PC-3 (cell line): ENCODE measurements around the gene FAM221B. TPM values are rescaled to one million over a fixed set of nuclear protein-coding genes. Genes with fewer than 3 reads are reported as not detected.

Experiments used
- ATAC-seq: fragments of 200-7000 bp; cut with Tn5 transposase; 2 replicates; pipeline ENCODE4 v1.9.1; 2020; ENCODE audit warnings: mild to moderate bottlenecking, moderate library complexity
- BruUV-seq: library from RNA; stranded (reverse); fragments of 400-500 nt; replicated peaks from 2 replicates; lab custom pipeline; 2021; lab: Mats Ljungman, UMichigan
- CTCF ChIA-PET: fragments of 300-600 bp; sonication (Branson Sonifier 250); formaldehyde crosslinking; loops from one replicate; lab custom pipeline; 2022; ENCODE audit warnings: antibody characterized with exemption; lab: Charles Lee
- POLR2A ChIA-PET: fragments of 300-600 bp; sonication (Branson Sonifier 250); formaldehyde crosslinking; loops from one replicate; lab custom pipeline; 2022; ENCODE audit warnings: antibody characterized with exemption; ENCODE audit not compliant: unreplicated experiment; lab: Charles Lee
- DNase-seq: peaks from one replicate; pipeline ENCODE4 v3.0.0-alpha.2; 2015
- H2AFZ ChIP-seq: fragments of 300-600 bp; sonication (generic); 2 replicates; pipeline ENCODE4 v1.6.0; 2016; ENCODE audit warnings: antibody characterized with exemption, low read length
- H3F3A ChIP-seq: fragments of 300-600 bp; sonication (generic); one replicate; pipeline ENCODE4 v1.6.0; 2017; ENCODE audit warnings: antibody characterized with exemption, low read length, control low read depth, mild to moderate bottlenecking; ENCODE audit not compliant: unreplicated experiment
- H3K27ac ChIP-seq: fragments of 300-600 bp; sonication (generic); 2 replicates; pipeline ENCODE4 v1.5.1; 2016; ENCODE audit warnings: mild to moderate bottlenecking, low read length
- H3K27me3 ChIP-seq: fragments of 300-600 bp; sonication (generic); 2 replicates; pipeline ENCODE4 v1.6.1; 2016; ENCODE audit warnings: low read length, mixed read lengths
- H3K36me3 ChIP-seq: fragments of 300-600 bp; sonication (generic); 2 replicates; pipeline ENCODE4 v1.6.1; 2016; ENCODE audit warnings: low read depth, mixed run types, low read length, mixed read lengths
- H3K4me1 ChIP-seq: fragments of 300-600 bp; sonication (generic); 2 replicates; pipeline ENCODE4 v1.5.1; 2016; ENCODE audit warnings: low read length; ENCODE audit not compliant: insufficient read depth
- H3K4me2 ChIP-seq: fragments of 300-600 bp; sonication (generic); 2 replicates; pipeline ENCODE4 v1.6.0; 2016; ENCODE audit warnings: low read length
- H3K4me3 ChIP-seq: fragments of 300-600 bp; sonication (generic); 2 replicates; pipeline ENCODE4 v1.5.1; 2016; ENCODE audit warnings: mild to moderate bottlenecking, low read length, mixed read lengths
- H3K79me2 ChIP-seq: fragments of 300-600 bp; sonication (generic); 2 replicates; pipeline ENCODE4 v1.6.1; 2017; ENCODE audit warnings: low read length, mixed read lengths
- H3K9ac ChIP-seq: fragments of 300-600 bp; sonication (generic); 2 replicates; pipeline ENCODE4 v1.6.0; 2016; ENCODE audit warnings: mild to moderate bottlenecking, low read length
- H3K9me2 ChIP-seq: fragments of 300-600 bp; sonication (generic); replicated peaks from 2 replicates; pipeline ENCODE4 v1.6.1; 2016; ENCODE audit warnings: mixed run types, low read length, mixed read lengths
- H3K9me3 ChIP-seq: fragments of 300-600 bp; sonication (generic); 2 replicates; pipeline ENCODE4 v1.6.1; 2016; ENCODE audit warnings: low read length, mixed read lengths
- H4K20me1 ChIP-seq: fragments of 300-600 bp; sonication (generic); 2 replicates; pipeline ENCODE4 v1.6.1; 2016; ENCODE audit warnings: low read length, mixed read lengths
- EZH2 ChIP-seq: fragments of 300-600 bp; sonication (generic); IDR thresholded peaks from one replicate; pipeline ENCODE4 v1.6.1; 2017; ENCODE audit warnings: antibody characterized with exemption, mild to moderate bottlenecking, low read length; ENCODE audit not compliant: unreplicated experiment
- EZH2phosphoT487 ChIP-seq: fragments of 300-600 bp; sonication (generic); IDR thresholded peaks from 2 replicates; pipeline ENCODE4 v1.6.1; 2018; ENCODE audit warnings: mild to moderate bottlenecking, antibody characterized with exemption, low read length, borderline replicate concordance
- intact Hi-C: fragments of 100-400 bp; cut with micrococcal nuclease; formaldehyde crosslinking; loops from 2 replicates; pipeline ENCODE4 v1.9.0; 2023
- total RNA-seq: library from RNA; depleted of rRNA; stranded (reverse); fragments of >200 nt; gene quantifications from 2 replicates; pipeline ENCODE4 v1.2.3, GENCODE V29; 2014
- TF ChIP-seq, protein P1 (sequence below): fragments of 300-600 bp; sonication (generic); conservative IDR thresholded peaks from 2 replicates; pipeline ENCODE4 v1.5.1; 2017; ENCODE audit warnings: antibody characterized with exemption, low read depth, mild to moderate bottlenecking, low read length

FAM221B gene
- total RNA-seq, 1 experiment from 2014 or later, result not detected

DNA sequence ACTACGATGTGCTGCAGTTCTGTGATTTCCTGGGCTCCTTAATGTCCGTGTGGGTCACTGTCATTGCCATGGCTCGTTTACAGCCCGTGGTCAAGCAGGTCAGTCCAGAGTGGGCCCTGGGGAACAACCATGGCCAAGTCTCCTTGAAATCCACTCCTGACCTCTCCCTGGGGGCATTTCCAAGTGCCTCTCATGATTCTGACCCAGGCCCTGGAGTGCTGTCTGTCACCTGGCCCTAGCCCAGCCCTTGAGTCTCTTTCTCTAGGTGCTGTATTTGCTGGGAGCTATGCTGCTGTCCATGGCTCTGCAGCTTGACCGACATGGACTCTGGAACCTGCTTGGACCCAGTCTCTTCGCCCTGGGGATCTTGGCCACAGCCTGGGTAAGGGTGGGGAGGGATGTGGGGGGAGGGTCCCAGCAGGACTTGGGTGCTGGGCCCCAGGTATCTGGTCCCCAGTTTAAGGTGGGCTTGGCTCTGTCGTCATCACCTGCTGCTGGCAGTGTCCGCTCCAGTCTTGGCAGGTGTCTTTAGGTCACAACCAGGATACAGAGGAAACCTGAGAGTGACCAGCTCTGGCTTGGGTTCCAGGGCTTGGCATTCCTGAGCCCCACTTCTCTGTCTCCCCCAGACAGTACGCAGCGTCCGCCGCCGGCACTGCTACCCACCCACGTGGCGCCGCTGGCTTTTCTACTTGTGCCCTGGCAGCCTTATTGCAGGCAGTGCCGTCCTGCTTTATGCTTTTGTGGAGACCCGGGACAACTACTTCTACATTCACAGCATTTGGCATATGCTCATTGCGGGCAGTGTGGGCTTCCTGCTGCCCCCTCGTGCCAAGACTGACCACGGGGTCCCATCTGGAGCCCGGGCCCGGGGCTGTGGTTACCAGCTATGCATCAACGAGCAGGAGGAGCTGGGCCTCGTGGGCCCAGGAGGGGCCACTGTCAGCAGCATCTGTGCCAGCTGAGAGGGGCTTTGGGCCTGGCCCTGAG is 24.6 kb upstream of the FAM221B start:
- ChIA-PET POLR2A (no interaction called here), CTCF (interaction anchor here (0.5 kb wide), 1 partner anchor 1697 kb away, joined by 6 read pairs; no protein-coding TSS in a partner anchor)
- H3K9ac ChIP-seq, result no peak overlapping the region
- H3K79me2 ChIP-seq, result no peaks in the 10 kb centered on the region
- no peaks in the 10 kb centered on the region for H4K20me1 ChIP-seq
- no peaks in the 10 kb centered on the region for H3K36me3 ChIP-seq
- H3K4me3 ChIP-seq, result no peak overlapping the region
- H3F3A ChIP-seq, result no peaks in the 10 kb centered on the region
- intact Hi-C loops, result no loop called here
- DNase-seq (no peak), ATAC-seq (no peak)
- H3K9me3 ChIP-seq, result no peaks in the 10 kb centered on the region
- TF ChIP-seq EZH2 (no peak), EZH2phosphoT487 (no peak)
- TF ChIP-seq, protein P1, sequence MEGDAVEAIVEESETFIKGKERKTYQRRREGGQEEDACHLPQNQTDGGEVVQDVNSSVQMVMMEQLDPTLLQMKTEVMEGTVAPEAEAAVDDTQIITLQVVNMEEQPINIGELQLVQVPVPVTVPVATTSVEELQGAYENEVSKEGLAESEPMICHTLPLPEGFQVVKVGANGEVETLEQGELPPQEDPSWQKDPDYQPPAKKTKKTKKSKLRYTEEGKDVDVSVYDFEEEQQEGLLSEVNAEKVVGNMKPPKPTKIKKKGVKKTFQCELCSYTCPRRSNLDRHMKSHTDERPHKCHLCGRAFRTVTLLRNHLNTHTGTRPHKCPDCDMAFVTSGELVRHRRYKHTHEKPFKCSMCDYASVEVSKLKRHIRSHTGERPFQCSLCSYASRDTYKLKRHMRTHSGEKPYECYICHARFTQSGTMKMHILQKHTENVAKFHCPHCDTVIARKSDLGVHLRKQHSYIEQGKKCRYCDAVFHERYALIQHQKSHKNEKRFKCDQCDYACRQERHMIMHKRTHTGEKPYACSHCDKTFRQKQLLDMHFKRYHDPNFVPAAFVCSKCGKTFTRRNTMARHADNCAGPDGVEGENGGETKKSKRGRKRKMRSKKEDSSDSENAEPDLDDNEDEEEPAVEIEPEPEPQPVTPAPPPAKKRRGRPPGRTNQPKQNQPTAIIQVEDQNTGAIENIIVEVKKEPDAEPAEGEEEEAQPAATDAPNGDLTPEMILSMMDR, result no peak
- no peaks in the 10 kb centered on the region for H3K27me3 ChIP-seq
- H2AFZ ChIP-seq, result no peak overlapping the region
- H3K9me2 ChIP-seq, result no peaks in the 10 kb centered on the region
- 0 out of 2 replicates have a peak, but pooled peaks cover under 1% of the 10 kb centered on the region for H3K4me1 ChIP-seq
- H3K4me2 ChIP-seq, result no peak overlapping the region
- H3K27ac ChIP-seq, result no peak overlapping the region
- no TSS peak for BruUV-seq

DNA sequence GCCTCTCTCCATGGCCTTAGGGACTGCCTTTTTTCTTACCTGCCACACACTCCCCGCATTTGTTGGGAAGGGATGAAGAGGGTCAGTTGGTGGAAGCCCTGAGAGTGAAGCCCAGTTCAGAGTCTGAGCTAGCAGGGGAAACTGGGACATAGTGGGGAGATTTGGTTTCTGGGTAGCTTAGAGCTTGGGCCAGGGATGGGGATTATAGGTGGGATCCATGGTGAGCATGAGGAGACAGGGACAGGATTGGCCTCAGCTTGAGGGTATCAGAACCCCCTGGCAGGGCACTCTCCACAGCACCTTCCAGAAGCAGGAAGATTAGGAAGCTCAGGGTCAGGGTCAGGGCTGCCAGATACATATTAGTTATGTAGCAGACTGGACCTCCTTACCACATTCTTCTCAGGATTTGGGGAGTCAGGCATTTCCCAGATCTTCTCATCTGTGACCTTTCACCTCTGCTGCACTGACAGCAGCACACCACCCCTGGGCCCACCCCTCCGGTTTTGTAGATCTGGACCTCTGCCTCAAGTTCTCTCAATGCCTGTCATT is 23.8 kb upstream of the FAM221B start:
- no peak for DNase-seq
- no peak overlapping the region for H3K4me3 ChIP-seq
- H3K9ac ChIP-seq, result no peak overlapping the region
- peaks cover 5% of the 10 kb centered on the region; the same call in 1 of the 2 replicates for H3K4me1 ChIP-seq
- H3K27me3 ChIP-seq, result no peaks in the 10 kb centered on the region
- ChIA-PET POLR2A (no interaction called here), CTCF (interaction anchor here (0.5 kb wide), 1 partner anchor 1697 kb away, joined by 6 read pairs; no protein-coding TSS in a partner anchor)
- BruUV-seq, result no TSS peak
- no peak overlapping the region for H3K27ac ChIP-seq
- no peak for ATAC-seq
- H4K20me1 ChIP-seq, result no peaks in the 10 kb centered on the region
- intact Hi-C loops, result no loop called here
- H3F3A ChIP-seq, result no peaks in the 10 kb centered on the region
- H3K4me2 ChIP-seq, result no peak overlapping the region
- H3K9me3 ChIP-seq, result no peaks in the 10 kb centered on the region
- no peaks in the 10 kb centered on the region for H3K79me2 ChIP-seq
- no peaks in the 10 kb centered on the region for H3K9me2 ChIP-seq
- H3K36me3 ChIP-seq, result no peaks in the 10 kb centered on the region
- TF ChIP-seq EZH2phosphoT487, result no peak
- TF ChIP-seq, protein P1, result no peak
- no peak for TF ChIP-seq EZH2
- H2AFZ ChIP-seq, result no peak overlapping the region
